Measurements from ENCODE around the gene SLIT1.

The SLIT1 gene

DNA sequence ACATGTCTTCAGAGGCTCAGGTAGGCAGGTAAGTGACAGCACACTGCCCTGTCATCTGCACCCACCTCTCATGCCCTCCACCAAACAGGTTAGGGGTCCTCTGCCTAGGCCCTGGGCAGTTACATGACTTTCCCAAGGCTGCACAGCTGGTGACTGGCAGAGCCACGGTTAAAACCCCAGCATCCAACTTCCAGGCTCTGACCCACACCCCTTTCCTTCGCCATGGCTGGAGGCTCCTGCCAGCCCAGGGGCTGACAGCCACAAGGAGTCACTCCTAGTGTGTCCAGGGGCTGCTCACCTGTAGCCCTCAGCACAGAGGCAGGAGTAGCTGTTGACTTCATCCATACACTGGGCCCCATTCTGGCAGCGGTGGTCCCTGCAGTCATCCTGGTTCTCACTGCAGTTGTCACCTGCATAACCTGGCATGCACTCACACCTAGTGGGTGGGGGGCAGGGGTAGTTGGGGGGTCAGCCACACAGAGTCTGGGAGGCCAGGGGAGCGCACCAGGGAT, 175.0 kb downstream of the SLIT1 start:
- no peak for DNase-seq

- no peak for DNase-seq
These were observed 178.3 kb downstream of the SLIT1 start for GRCh38 chr10:97007417-97007816.

DNA sequence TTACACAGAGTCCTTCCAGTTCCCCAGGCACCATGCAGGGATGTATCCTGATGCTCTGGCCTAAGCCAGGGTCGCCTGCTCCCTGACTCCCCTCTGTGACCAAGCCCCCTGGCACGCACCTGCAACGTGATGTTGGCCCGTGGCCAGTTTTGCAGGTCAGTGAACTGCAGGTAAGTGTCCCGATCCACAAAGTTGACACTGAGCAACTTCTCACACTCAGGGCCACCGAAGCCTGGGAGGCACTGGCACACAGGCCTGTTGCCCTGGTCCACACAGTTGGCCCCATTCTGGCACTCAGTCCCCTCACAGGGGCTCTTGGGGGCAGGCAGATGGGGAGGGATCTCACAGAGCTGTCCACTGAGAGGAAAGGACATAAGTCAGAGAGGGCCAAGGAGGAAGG, 179.4 kb downstream of the SLIT1 start:
- no peak for DNase-seq

- no peak for DNase-seq
These were observed 180.4 kb downstream of the SLIT1 start for GRCh38 chr10:97005349-97005748.

- DNase-seq, result no peak
These were observed 181.2 kb downstream of the SLIT1 start for GRCh38 chr10:97004591-97004990.

- no peak for DNase-seq
These were observed 182.0 kb downstream of the SLIT1 start for GRCh38 chr10:97003804-97004201.

GRCh38 chr10:97003151-97003803, 182.5 kb downstream of the SLIT1 start:
- DNase-seq, result no peak

DNA sequence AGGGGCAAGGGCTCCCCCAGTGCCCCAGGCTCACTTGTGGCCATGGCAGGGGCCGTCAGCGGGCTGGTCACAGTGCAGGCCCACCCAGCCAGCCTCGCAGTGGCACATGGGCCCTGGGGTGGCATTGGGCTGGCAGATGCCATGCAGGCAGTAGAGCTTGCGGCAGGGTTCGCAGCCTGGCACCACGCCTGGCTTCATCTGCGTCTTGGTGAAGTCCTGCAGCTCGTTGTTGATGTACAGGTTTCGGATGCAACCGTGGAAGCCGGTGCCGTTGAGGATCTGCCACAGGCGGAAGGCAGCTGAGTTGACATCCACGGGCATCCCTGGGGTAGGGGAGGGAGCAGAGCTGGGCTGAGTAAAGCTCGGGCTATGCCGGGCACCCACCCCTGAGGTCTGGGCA, 183.1 kb downstream of the SLIT1 start:
- DNase-seq, result no peak

DNA sequence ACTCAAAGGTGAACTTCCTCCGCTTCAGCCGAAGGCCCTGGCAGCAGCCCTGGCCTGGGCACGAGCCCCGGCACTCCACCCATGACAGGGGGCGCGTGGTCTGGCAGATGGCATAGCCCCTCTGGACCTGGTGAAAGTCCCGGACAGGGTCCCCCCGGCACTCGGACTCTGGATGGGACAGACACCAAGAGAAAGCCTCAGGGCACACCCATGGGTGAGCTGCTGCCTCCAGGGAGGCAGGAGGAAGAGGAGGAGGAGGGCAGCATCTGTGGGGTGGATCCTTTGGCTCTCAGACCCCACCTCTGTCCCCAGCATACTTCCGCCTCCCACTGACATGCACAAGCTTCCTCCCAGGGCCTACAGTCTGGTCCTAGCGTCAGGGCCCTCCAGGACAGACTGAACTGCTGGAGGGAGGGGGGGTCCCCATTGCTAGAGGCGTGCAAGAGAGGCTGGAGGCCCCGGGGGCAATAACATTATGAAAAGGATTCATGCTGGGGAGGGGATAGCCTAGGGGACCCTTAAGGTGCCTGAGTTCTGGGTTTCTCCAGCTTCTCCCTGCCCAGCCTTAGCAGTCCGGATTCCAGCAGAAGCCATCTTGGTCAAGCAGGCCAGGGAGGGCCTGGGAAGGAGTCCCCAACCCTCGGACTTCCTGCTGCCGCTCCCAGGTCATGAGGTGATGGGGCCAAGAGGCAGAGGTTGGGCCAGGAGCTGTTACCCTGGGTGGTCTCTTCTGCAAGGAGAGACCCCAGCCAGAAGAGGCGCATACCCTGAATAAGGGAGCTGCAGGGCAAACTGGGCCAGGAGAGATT, 184.4 kb downstream of the SLIT1 start:
- DNase-seq, result no peak

DNA sequence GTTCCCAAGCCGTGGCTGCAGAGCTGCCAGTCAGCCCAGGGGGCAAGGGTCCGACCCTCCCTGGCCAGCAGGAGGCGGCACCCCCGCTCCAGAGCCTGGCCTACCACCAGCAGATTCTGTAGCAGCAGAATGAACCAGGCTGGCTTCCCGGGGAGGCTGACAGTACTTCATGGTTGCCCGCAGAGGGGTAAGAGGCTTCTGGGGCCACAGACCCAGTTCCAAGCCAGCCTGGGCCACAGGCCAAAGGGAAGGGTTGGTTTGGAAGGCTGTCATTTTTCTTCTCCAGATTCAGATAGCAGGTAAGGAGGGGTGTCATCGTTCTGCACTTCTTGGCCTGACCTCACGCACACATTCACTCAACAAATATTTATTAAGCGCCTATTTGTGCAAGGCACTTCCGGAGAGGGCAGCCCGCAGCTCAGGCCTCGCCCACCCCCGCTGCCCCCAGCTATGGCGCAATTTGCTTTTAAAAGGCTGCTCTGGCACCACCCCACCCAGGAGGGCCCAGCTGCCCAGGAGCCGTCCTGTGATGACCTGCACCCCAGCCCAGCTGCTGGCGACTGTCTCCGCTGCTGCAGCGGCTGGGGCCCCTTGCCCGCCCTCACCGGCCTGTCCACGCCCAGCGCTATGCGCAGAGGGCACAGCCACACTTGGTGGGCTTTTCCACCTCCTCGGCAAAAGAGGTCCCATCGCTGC, 185.1 kb downstream of the SLIT1 start:
- DNase-seq, result no peak

- DNase-seq, result no peak
These were observed 185.8 kb downstream of the SLIT1 start for GRCh38 chr10:96999987-97000386.

DNA sequence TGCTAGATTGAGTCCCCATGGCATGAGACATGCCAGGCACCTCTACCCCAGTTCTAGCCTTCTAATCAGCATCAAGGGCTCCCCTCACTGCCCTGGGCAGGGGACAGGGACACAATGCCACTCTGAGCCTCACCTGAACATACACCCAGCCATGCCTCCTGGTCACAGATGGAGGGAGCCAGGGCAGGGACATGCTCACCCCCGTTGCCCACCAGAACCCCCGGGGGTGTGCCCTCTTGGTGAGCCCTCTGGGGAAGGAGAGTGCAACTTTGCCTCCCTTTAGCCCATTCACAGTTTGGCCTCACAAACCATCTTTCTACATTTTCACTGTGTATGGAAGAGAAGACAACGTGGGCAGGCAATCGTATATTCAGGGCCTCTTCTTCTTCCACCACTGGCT, 186.4 kb downstream of the SLIT1 start:
- no peak for DNase-seq

DNA sequence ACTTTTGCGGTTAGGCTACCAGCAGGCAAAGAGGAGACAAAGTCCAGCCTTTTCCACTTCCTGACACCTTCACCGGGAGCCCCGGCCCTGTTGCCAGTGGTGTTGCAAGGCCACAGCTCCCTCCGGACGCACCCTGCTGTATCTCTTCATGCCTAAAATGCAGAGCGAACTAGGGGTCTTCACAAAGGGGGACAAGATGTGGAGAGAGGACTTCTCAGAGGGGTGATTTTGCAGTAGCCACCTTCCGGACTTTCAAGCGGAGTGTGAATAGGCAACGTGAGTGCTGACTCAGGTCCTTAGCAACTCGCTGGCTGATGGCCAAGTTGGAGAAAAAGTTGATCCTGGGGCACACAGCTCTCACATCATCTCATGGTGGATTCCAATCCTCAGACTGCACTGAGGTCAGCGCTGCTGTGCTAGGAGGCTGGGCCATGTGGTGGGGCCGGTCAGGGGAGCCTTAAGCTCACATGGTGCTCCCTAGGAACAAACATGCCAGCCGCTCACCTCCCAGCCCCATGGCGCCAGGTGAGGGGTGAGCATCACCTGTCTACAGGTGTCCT, 187.3 kb downstream of the SLIT1 start:
- no peak for DNase-seq

DNA sequence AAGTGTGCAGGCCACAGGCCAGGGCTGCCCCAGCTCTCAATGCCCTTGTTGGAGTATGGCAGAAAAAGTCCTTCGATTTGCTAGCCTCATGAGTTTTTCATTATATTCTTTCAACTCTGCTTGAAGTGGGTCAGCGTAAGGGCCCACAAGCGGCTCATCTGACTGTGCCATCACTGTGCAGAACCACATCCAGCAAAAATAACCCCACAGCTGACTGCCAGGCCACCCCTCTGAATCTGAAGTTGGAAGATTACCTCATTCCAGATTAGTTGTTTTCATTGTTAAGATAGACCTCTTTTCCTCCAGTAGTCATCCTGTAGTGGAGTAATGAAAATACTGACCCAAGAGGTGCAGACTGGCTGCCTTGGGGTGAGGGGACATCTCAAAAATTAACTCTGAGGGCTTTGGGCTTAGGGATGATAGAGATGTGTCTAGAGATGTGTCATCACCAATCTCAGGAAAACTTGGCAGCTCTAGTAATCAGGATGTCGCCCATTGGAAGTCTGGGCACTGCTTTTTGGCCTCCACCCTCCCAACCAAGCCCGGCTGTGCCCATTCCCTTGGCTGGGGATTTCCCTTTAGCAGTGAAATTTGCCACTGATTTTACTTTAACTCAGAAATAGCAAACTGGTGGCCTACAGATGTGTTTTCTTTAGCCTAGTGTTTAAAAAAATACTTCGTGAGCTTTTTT, 189.3 kb downstream of the SLIT1 start:
- DNase-seq, result no peak

GRCh38 chr10:96995851-96996250, 189.9 kb downstream of the SLIT1 start:
- DNase-seq, result peak in 3 of 56 donors; percentile 3 to 16 (median 5)

GRCh38 chr10:96992721-96993120, 193.0 kb downstream of the SLIT1 start:
- DNase-seq, result no peak

- DNase-seq, result no peak
These were observed 194.4 kb downstream of the SLIT1 start for GRCh38 chr10:96991313-96991841.

- no peak for DNase-seq
These were observed 197.3 kb downstream of the SLIT1 start for GRCh38 chr10:96988426-96988825.

DNA sequence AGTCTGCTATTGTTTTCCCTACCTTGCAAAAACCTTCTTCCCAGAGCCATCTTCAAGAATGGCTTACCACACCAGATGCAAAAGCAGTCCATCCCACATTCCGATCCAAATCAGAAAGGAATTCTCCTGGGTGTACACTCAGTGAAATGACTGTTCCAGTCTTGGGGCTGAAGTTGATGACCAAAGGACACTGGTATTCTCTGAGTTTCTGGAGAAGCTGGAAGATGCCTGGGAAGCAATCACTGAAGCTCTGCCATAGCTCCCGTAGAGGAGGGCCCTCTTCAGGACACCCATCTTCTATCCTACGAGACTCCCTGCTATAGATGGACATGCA, 197.9 kb downstream of the SLIT1 start:
- no peak for DNase-seq

DNA sequence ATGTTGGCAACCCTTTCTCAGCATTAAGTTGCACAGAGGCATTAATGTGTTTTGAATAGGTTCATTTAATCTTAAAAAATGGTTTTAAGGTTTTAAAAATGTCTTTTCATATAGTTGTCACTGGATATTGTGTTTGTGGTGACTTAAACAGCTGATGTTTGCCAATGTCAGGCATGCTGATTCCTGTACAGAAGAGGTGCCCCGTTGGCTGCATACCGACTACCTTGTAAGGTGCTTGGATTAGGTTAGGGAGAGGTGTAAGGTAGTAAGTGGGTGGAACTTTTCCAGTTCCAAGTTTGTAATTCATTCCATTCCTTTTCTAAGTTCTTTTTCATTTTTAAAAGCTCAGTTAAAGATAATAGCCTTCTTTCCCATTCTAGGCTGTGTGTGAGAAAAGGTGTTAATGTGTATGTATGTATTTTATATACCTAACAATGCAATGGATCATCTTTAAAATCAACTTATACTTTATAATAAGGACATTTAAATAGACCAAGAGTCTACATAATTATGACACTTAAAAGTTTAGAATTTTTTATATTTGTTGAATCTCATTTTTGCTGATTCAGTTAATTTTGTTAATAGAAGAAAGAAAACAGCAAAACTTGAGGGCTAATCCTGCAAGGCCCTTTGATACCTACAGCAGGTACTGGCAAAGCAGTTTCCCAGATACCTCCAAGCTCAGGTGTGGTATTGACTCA, 198.5 kb downstream of the SLIT1 start:
- no peak for DNase-seq
